H1 (cell line): Measurements from ENCODE around the gene PSD2. TPM values are rescaled to one million over a fixed set of nuclear protein-coding genes. Genes with fewer than 3 reads are reported as not detected.

Experiments
- CTCF ChIP-seq, 3 experiments: IDR thresholded peaks; 1 replicate in 2 of 3; 2 replicates in 1 of 3; pipeline versions ENCODE4 v1.5.1 to v1.6.1; 2011; ENCODE audit warnings: low read length in 3 of 3, mild to moderate bottlenecking in 3 of 3, inconsistent platforms in 2 of 3, low read depth in 1 of 3, moderate library complexity in 1 of 3; ENCODE audit not compliant: insufficient read depth in 1 of 3; ENCODE audit errors: control extremely low read depth in 1 of 3
- EGR1 ChIP-seq: IDR thresholded peaks from 2 replicates; pipeline ENCODE4 v1.6.1; 2011; ENCODE audit warnings: low read depth, low read length, borderline replicate concordance
- KDM1A ChIP-seq: fragments of 200-600, 300-600 bp; sonication (generic); IDR thresholded peaks from 2 replicates; pipeline ENCODE4 v1.7.1; 2016; ENCODE audit warnings: mild to moderate bottlenecking, low read length, borderline replicate concordance
- PHF8 ChIP-seq: fragments of 200-600 bp; sonication (generic); conservative IDR thresholded peaks from 2 replicates; pipeline ENCODE4 v1.7.1; 2012; ENCODE audit warnings: low read depth, mild to moderate bottlenecking, inconsistent platforms, low read length, moderate library complexity
- RAD21 ChIP-seq, 2 experiments: IDR thresholded peaks in 1 of 2; conservative IDR thresholded peaks in 1 of 2; 2 replicates each; pipeline ENCODE4 v1.6.1; 2011; ENCODE audit warnings: low read depth in 2 of 2, low read length in 2 of 2, improper control_type of control experiment in 1 of 2, inconsistent platforms in 1 of 2, mild to moderate bottlenecking in 1 of 2, moderate library complexity in 1 of 2
- SUZ12 ChIP-seq: fragments of 200-600 bp; sonication (generic); IDR thresholded peaks from 2 replicates; pipeline ENCODE4 v1.6.1; 2012; ENCODE audit warnings: mild to moderate bottlenecking, inconsistent platforms, low read length, moderate library complexity, mixed read lengths
- polyA plus RNA-seq, 7 experiments: library from polyadenylated mRNA; depleted of rRNA in 3 of 7; stranded (reverse) in 5 of 7; unstranded in 2 of 7; fragments of >200 nt in 5 of 7; fragments of 200-250 nt in 2 of 7; gene quantifications; 1 replicate in 5 of 7; 2 replicates in 1 of 7; 4 replicates in 1 of 7; pipeline versions ENCODE4 v1.2.1 to v1.2.3, GENCODE V29; 2011 to 2013; ENCODE audit warnings: missing spikeins in 2 of 7, mixed read lengths in 2 of 7
- total RNA-seq: library from RNA; stranded (reverse); fragmentation: NEBNext Ultra II Directional; extraction: Animal tissue kit (Norgen Biotek cat#: 25700); gene quantifications from 2 replicates; pipeline ENCODE4 v1.2.1, GENCODE V29; 2021

The PSD2 gene
- total and polyA plus RNA-seq, 2 of the 8 experiments (the other 6 are each of a cell fraction or from before 2014, with no cell fraction given): 0.06 to 0.14 TPM

GRCh38 chr5:139825690-139826089 lies 30.1 kb downstream of the PSD2 start (continued):
- TF ChIP-seq CTCF (IDR thresholded peaks at IDR 0.05; ENCODE audit: control extremely low read depth in 1 of 3, insufficient read depth in 1 of 3, low read depth in 1 of 3, low read length in 3 of 3) (no peak), EGR1 (no peak), SUZ12 (no peak), PHF8 (no peak), RAD21 (IDR thresholded peaks at IDR 0.05 in 1 of 2, conservative IDR thresholded peaks at IDR 0.05 in 1 of 2; ENCODE audit: low read depth in 2 of 2, low read length in 2 of 2) (no peak), KDM1A (no peak)
